WTC11 (cell line): ENCODE measurements around the gene CADM1. TPM values are rescaled to one million over a fixed set of nuclear protein-coding genes. Genes with fewer than 3 reads are reported as not detected.
A peak's percentile ranks its signal among the peaks of the same experiment; 100 is the strongest.

Source experiments
- ATAC-seq: fragments of 200-7000 bp; cut with Tn5 transposase; 2 replicates; pipeline ENCODE4 v1.10.0; 2021; ENCODE audit warnings: mild to moderate bottlenecking, moderate library complexity
- CTCF ChIA-PET: fragments of 300-600 bp; sonication (Branson Sonifier 250); formaldehyde crosslinking; loops from one replicate; lab custom pipeline; 2021; ENCODE audit warnings: antibody characterized with exemption; lab: Charles Lee
- POLR2A ChIA-PET: fragments of 350-600 bp; sonication (Branson Sonifier 250); formaldehyde crosslinking; loops from one replicate; lab custom pipeline; 2021; ENCODE audit warnings: antibody characterized with exemption; lab: Charles Lee
- DNase-seq: peaks from one replicate; pipeline ENCODE4 v3.0.0; 2021; ENCODE audit warnings: low spot score
- H3K27ac Mint-ChIP-seq: 2 replicates; pipeline ENCODE4 v1.8.0; 2021; ENCODE audit warnings: mixed read lengths
- H3K27me3 Mint-ChIP-seq: 2 replicates; pipeline ENCODE4 v1.8.0; 2021; ENCODE audit warnings: low read depth, mild to moderate bottlenecking, moderate library complexity, mixed read lengths
- H3K36me3 Mint-ChIP-seq: 2 replicates; pipeline ENCODE4 v1.8.0; 2021; ENCODE audit warnings: mixed read lengths
- H3K4me1 Mint-ChIP-seq: 2 replicates; pipeline ENCODE4 v1.8.0; 2022; ENCODE audit warnings: mixed read lengths
- H3K4me3 Mint-ChIP-seq: 2 replicates; pipeline ENCODE4 v1.8.0; 2021; ENCODE audit warnings: mild to moderate bottlenecking, moderate library complexity, mixed read lengths
- H3K9me3 Mint-ChIP-seq: 2 replicates; pipeline ENCODE4 v1.8.0; 2021; ENCODE audit warnings: mixed read lengths
- ATF1 ChIP-seq: sonication (generic); formaldehyde crosslinking; IDR thresholded peaks from 2 replicates; pipeline ENCODE4 v1.8.1; 2023; ENCODE audit warnings: mild to moderate bottlenecking, moderate library complexity, missing genetic modification reagents
- CBFB ChIP-seq: sonication (generic); formaldehyde crosslinking; IDR thresholded peaks from 2 replicates; pipeline ENCODE4 v1.8.1; 2022; ENCODE audit warnings: mild to moderate bottlenecking, low read depth, missing genetic modification reagents
- ELF4 ChIP-seq: sonication (generic); formaldehyde crosslinking; IDR thresholded peaks from 2 replicates; pipeline ENCODE4 v1.8.1; 2022; ENCODE audit warnings: low read depth, mild to moderate bottlenecking, moderate library complexity, missing genetic modification reagents
- ESRRA ChIP-seq: sonication (generic); formaldehyde crosslinking; IDR thresholded peaks from 2 replicates; pipeline ENCODE4 v1.8.1; 2022; ENCODE audit warnings: mild to moderate bottlenecking, missing genetic modification reagents, borderline replicate concordance
- FOXP1 ChIP-seq: sonication (generic); formaldehyde crosslinking; IDR thresholded peaks from 2 replicates; pipeline ENCODE4 v1.8.0; 2022; ENCODE audit warnings: missing genetic modification reagents, mild to moderate bottlenecking, moderate library complexity, borderline replicate concordance
- MYBL2 ChIP-seq: sonication (generic); formaldehyde crosslinking; IDR thresholded peaks from 2 replicates; pipeline ENCODE4 v1.8.1; 2023; ENCODE audit warnings: mild to moderate bottlenecking, moderate library complexity, missing genetic modification reagents
- NFATC4 ChIP-seq: fragments of 250-450 bp; sonication (Bioruptor Pico); IDR thresholded peaks from 2 replicates; pipeline ENCODE4 v1.9.0; 2021; ENCODE audit warnings: mild to moderate bottlenecking
- NFE2L1 ChIP-seq: sonication (generic); formaldehyde crosslinking; IDR thresholded peaks from 2 replicates; pipeline ENCODE4 v1.8.1; 2023; ENCODE audit warnings: missing genetic modification reagents
- NR2C2 ChIP-seq: sonication (generic); formaldehyde crosslinking; IDR thresholded peaks from 2 replicates; pipeline ENCODE4 v1.8.0; 2022; ENCODE audit warnings: mild to moderate bottlenecking, missing genetic modification reagents
- PRRX2 ChIP-seq: fragments of 250-450 bp; sonication (Bioruptor Pico); IDR thresholded peaks from 2 replicates; pipeline ENCODE4 v1.8.0; 2021; ENCODE audit warnings: mild to moderate bottlenecking
- RELA ChIP-seq: sonication (generic); formaldehyde crosslinking; IDR thresholded peaks from 2 replicates; pipeline ENCODE4 v1.8.1; 2022; ENCODE audit warnings: missing genetic modification reagents, mild to moderate bottlenecking, borderline replicate concordance
- SMAD3 ChIP-seq: sonication (generic); formaldehyde crosslinking; IDR thresholded peaks from 2 replicates; pipeline ENCODE4 v1.8.0; 2022; ENCODE audit warnings: missing genetic modification reagents, mild to moderate bottlenecking, borderline replicate concordance
- TEAD1 ChIP-seq: sonication (generic); formaldehyde crosslinking; IDR thresholded peaks from 2 replicates; pipeline ENCODE4 v1.8.0; 2022; ENCODE audit warnings: mild to moderate bottlenecking, missing genetic modification reagents
- ZNF396 ChIP-seq: fragments of 250-450 bp; sonication (Bioruptor Pico); IDR thresholded peaks from 2 replicates; pipeline ENCODE4 v1.8.0; 2021; ENCODE audit warnings: mild to moderate bottlenecking, moderate library complexity, borderline replicate concordance
- total RNA-seq: library from RNA; stranded (reverse); gene quantifications from 3 replicates; pipeline ENCODE4 v1.2.3, GENCODE V29; 2021
- TF ChIP-seq, protein P1 (sequence below): sonication (generic); formaldehyde crosslinking; IDR thresholded peaks from 2 replicates; pipeline ENCODE4 v1.8.0; 2022; ENCODE audit warnings: mild to moderate bottlenecking, missing genetic modification reagents
- TF ChIP-seq, protein P2 (sequence below): sonication (generic); formaldehyde crosslinking; IDR thresholded peaks from 2 replicates; pipeline ENCODE4 v1.8.0; 2022; ENCODE audit warnings: mild to moderate bottlenecking, missing genetic modification reagents
- TF ChIP-seq, protein P3 (sequence below): sonication (generic); formaldehyde crosslinking; IDR thresholded peaks from 2 replicates; pipeline ENCODE4 v1.8.1; 2022; ENCODE audit warnings: low read depth, mild to moderate bottlenecking, moderate library complexity, missing genetic modification reagents, borderline replicate concordance
- TF ChIP-seq, protein P4 (sequence below): fragments of 250-450 bp; sonication (Bioruptor Pico); IDR thresholded peaks from 2 replicates; pipeline ENCODE4 v1.9.0; 2021; ENCODE audit warnings: mild to moderate bottlenecking
- TF ChIP-seq, protein P5 (sequence below): sonication (generic); formaldehyde crosslinking; IDR thresholded peaks from 2 replicates; pipeline ENCODE4 v1.8.0; 2023; ENCODE audit warnings: missing genetic modification reagents
- TF ChIP-seq, protein P6 (sequence below): sonication (generic); formaldehyde crosslinking; IDR thresholded peaks from 2 replicates; pipeline ENCODE4 v1.8.1; 2023; ENCODE audit warnings: mild to moderate bottlenecking, moderate library complexity, missing genetic modification reagents
- TF ChIP-seq, protein P7 (sequence below): sonication (generic); formaldehyde crosslinking; IDR thresholded peaks from 2 replicates; pipeline ENCODE4 v1.8.1; 2023; ENCODE audit warnings: mild to moderate bottlenecking, missing genetic modification reagents, moderate library complexity

The CADM1 gene
- total RNA-seq, 1 experiment from 2014 or later: 26.8 TPM

GRCh38 chr11:115330684-115331482 is 173.3 kb downstream of the CADM1 start:
- Mint-ChIP-seq H3K27ac (no peak overlapping the region), H3K9me3 (peaks cover 3% of the 10 kb centered on the region), H3K4me3 (no peak overlapping the region), H3K27me3 (no peaks in the 10 kb centered on the region), H3K4me1 (no peaks in the 10 kb centered on the region), H3K36me3 (no peaks in the 10 kb centered on the region)
- DNase-seq (no peak), ATAC-seq (peak; percentile 36; the same call in 1 of the 2 replicates)
- CTCF ChIA-PET: interaction anchor here (1.6 kb wide), 1 partner anchor 349 kb away, joined by 4 read pairs; no protein-coding TSS in a partner anchor
- TF ChIP-seq, protein P1, sequence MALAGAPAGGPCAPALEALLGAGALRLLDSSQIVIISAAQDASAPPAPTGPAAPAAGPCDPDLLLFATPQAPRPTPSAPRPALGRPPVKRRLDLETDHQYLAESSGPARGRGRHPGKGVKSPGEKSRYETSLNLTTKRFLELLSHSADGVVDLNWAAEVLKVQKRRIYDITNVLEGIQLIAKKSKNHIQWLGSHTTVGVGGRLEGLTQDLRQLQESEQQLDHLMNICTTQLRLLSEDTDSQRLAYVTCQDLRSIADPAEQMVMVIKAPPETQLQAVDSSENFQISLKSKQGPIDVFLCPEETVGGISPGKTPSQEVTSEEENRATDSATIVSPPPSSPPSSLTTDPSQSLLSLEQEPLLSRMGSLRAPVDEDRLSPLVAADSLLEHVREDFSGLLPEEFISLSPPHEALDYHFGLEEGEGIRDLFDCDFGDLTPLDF (CRISPR knock-in tag): no peak
- no peak for TF ChIP-seq NFE2L1 (CRISPR knock-in tag)
- TF ChIP-seq ZNF396 (CRISPR knock-in tag): no peak
- TF ChIP-seq, protein P2, sequence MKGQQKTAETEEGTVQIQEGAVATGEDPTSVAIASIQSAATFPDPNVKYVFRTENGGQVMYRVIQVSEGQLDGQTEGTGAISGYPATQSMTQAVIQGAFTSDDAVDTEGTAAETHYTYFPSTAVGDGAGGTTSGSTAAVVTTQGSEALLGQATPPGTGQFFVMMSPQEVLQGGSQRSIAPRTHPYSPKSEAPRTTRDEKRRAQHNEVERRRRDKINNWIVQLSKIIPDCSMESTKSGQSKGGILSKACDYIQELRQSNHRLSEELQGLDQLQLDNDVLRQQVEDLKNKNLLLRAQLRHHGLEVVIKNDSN (CRISPR knock-in tag): no peak
- no peak for TF ChIP-seq ESRRA (CRISPR knock-in tag)
- TF ChIP-seq, protein P3, sequence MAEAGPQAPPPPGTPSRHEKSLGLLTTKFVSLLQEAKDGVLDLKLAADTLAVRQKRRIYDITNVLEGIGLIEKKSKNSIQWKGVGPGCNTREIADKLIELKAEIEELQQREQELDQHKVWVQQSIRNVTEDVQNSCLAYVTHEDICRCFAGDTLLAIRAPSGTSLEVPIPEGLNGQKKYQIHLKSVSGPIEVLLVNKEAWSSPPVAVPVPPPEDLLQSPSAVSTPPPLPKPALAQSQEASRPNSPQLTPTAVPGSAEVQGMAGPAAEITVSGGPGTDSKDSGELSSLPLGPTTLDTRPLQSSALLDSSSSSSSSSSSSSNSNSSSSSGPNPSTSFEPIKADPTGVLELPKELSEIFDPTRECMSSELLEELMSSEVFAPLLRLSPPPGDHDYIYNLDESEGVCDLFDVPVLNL (CRISPR knock-in tag): no peak
- TF ChIP-seq, protein P4, sequence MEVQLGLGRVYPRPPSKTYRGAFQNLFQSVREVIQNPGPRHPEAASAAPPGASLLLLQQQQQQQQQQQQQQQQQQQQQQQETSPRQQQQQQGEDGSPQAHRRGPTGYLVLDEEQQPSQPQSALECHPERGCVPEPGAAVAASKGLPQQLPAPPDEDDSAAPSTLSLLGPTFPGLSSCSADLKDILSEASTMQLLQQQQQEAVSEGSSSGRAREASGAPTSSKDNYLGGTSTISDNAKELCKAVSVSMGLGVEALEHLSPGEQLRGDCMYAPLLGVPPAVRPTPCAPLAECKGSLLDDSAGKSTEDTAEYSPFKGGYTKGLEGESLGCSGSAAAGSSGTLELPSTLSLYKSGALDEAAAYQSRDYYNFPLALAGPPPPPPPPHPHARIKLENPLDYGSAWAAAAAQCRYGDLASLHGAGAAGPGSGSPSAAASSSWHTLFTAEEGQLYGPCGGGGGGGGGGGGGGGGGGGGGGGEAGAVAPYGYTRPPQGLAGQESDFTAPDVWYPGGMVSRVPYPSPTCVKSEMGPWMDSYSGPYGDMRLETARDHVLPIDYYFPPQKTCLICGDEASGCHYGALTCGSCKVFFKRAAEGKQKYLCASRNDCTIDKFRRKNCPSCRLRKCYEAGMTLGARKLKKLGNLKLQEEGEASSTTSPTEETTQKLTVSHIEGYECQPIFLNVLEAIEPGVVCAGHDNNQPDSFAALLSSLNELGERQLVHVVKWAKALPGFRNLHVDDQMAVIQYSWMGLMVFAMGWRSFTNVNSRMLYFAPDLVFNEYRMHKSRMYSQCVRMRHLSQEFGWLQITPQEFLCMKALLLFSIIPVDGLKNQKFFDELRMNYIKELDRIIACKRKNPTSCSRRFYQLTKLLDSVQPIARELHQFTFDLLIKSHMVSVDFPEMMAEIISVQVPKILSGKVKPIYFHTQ: no peak
- TF ChIP-seq, protein P5, sequence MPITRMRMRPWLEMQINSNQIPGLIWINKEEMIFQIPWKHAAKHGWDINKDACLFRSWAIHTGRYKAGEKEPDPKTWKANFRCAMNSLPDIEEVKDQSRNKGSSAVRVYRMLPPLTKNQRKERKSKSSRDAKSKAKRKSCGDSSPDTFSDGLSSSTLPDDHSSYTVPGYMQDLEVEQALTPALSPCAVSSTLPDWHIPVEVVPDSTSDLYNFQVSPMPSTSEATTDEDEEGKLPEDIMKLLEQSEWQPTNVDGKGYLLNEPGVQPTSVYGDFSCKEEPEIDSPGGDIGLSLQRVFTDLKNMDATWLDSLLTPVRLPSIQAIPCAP: no peak
- no peak for TF ChIP-seq SMAD3
- TF ChIP-seq ELF4 (CRISPR knock-in tag): no peak
- POLR2A ChIA-PET: no interaction called here

GRCh38 chr11:115326526-115326925 is 177.7 kb downstream of the CADM1 start:
- H3K27ac Mint-ChIP-seq: no peak overlapping the region
- no peak overlapping the region for H3K4me3 Mint-ChIP-seq
- no peaks in the 10 kb centered on the region for H3K9me3 Mint-ChIP-seq
- no peaks in the 10 kb centered on the region for H3K36me3 Mint-ChIP-seq
- H3K27me3 Mint-ChIP-seq: no peaks in the 10 kb centered on the region
- no peak for TF ChIP-seq MYBL2 (CRISPR knock-in tag)
- TF ChIP-seq, all 79 proteins: peak for 0
- peaks cover 6% of the 10 kb centered on the region for H3K4me1 Mint-ChIP-seq
- no peak for DNase-seq
- ChIA-PET CTCF (interaction anchor here (0.9 to 2.3 kb wide), 5 partner anchors 8 to 391 kb away, joined by 3 to 15 read pairs (median 3); no protein-coding TSS in a partner anchor), POLR2A (no interaction called here)
- ATAC-seq: no peak

DNA sequence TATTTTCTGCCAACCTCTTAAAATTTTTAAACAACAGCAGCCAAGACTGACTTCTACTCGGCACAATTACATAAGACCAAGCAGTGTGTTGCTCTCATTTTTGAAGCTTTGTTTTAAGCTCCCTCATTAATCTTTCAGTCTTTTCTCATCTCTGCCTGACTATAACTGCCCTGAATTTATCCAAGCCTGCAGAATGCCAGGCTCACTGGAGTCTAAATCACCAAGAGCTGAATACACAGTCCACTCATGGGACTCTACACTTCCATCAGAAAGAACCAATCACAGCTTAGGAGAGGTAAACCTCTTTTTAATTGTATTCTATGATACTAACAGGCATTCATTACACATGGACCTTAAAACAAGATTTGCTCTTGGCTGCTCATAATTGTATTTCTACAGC is 178.7 kb downstream of the CADM1 start:
- Mint-ChIP-seq H3K4me1 (peaks cover 6% of the 10 kb centered on the region), H3K36me3 (no peaks in the 10 kb centered on the region), H3K27ac (no peak overlapping the region), H3K9me3 (no peaks in the 10 kb centered on the region), H3K4me3 (no peak overlapping the region), H3K27me3 (no peaks in the 10 kb centered on the region)
- no peak for ATAC-seq
- TF ChIP-seq NFATC4: no peak
- no peak for TF ChIP-seq ATF1 (CRISPR knock-in tag)
- TF ChIP-seq, protein P6, sequence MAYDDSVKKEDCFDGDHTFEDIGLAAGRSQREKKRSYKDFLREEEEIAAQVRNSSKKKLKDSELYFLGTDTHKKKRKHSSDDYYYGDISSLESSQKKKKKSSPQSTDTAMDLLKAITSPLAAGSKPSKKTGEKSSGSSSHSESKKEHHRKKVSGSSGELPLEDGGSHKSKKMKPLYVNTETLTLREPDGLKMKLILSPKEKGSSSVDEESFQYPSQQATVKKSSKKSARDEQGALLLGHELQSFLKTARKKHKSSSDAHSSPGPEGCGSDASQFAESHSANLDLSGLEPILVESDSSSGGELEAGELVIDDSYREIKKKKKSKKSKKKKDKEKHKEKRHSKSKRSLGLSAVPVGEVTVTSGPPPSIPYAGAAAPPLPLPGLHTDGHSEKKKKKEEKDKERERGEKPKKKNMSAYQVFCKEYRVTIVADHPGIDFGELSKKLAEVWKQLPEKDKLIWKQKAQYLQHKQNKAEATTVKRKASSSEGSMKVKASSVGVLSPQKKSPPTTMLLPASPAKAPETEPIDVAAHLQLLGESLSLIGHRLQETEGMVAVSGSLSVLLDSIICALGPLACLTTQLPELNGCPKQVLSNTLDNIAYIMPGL: no peak
- TF ChIP-seq CBFB (CRISPR knock-in tag): no peak
- TF ChIP-seq NR2C2 (CRISPR knock-in tag): no peak
- TF ChIP-seq RELA (CRISPR knock-in tag): no peak
- TF ChIP-seq PRRX2 (CRISPR knock-in tag): no peak
- TF ChIP-seq, protein P7, sequence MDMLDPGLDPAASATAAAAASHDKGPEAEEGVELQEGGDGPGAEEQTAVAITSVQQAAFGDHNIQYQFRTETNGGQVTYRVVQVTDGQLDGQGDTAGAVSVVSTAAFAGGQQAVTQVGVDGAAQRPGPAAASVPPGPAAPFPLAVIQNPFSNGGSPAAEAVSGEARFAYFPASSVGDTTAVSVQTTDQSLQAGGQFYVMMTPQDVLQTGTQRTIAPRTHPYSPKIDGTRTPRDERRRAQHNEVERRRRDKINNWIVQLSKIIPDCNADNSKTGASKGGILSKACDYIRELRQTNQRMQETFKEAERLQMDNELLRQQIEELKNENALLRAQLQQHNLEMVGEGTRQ (CRISPR knock-in tag): no peak
- no peak for TF ChIP-seq FOXP1 (CRISPR knock-in tag)
- TF ChIP-seq TEAD1 (CRISPR knock-in tag): no peak
- no peak for DNase-seq
- CTCF ChIA-PET: interaction anchor here (1.3 to 2.3 kb wide), 6 partner anchors 9 to 551 kb away, joined by 3 to 15 read pairs (median 8); partner anchors contain the start of gene CADM1
- POLR2A ChIA-PET: no interaction called here
